HEK293T (cell line): ENCODE measurements around the gene CLDN24.

Source experiments
- CTCF ChIA-PET: fragments of 350-600 bp; formaldehyde crosslinking; extraction: SDS; loops from one replicate; lab custom pipeline; 2021; ENCODE audit warnings: antibody characterized with exemption, inconsistent platforms; lab: Yijun Ruan, JAX
- POLR2A ChIA-PET: fragments of 350-600 bp; formaldehyde crosslinking; extraction: SDS; loops from one replicate; lab custom pipeline; 2020; ENCODE audit warnings: antibody characterized with exemption, inconsistent platforms; lab: Yijun Ruan, JAX
- DNase-seq: peaks from one replicate; pipeline ENCODE4 v3.0.0; 2012; ENCODE audit warnings: mixed read lengths; ENCODE audit errors: extremely low spot score
- ARNT ChIP-seq: fragments of 450-650 bp; IDR thresholded peaks from 2 replicates; pipeline ENCODE4 v1.6.1; 2017; ENCODE audit warnings: mild to moderate bottlenecking
- BHLHE40 ChIP-seq: fragments of 450-650 bp; IDR thresholded peaks from 2 replicates; pipeline ENCODE4 v1.6.1; 2016; ENCODE audit warnings: mild to moderate bottlenecking, moderate library complexity, borderline replicate concordance
- CTBP1 ChIP-seq: fragments of 450-650 bp; IDR thresholded peaks from 2 replicates; pipeline ENCODE4 v1.6.1; 2016; ENCODE audit warnings: borderline replicate concordance
- ELF4 ChIP-seq: fragments of 450-650 bp; IDR thresholded peaks from 2 replicates; pipeline ENCODE4 v1.6.1; 2017; ENCODE audit warnings: antibody characterized with exemption
- FOXA1 ChIP-seq: fragments of 450-650 bp; IDR thresholded peaks from 2 replicates; pipeline ENCODE4 v1.6.1; 2016; ENCODE audit warnings: mild to moderate bottlenecking
- FOXK2 ChIP-seq: fragments of 450-650 bp; IDR thresholded peaks from 2 replicates; pipeline ENCODE4 v1.6.1; 2016; ENCODE audit warnings: mild to moderate bottlenecking
- FOXM1 ChIP-seq: fragments of 450-650 bp; IDR thresholded peaks from 2 replicates; pipeline ENCODE4 v1.6.1; 2017; ENCODE audit warnings: mild to moderate bottlenecking, borderline replicate concordance
- HDGF ChIP-seq: fragments of 450-650 bp; IDR thresholded peaks from 2 replicates; pipeline ENCODE4 v1.6.1; 2017; ENCODE audit warnings: antibody characterized with exemption, borderline replicate concordance
- L3MBTL2 ChIP-seq: fragments of 450-650 bp; conservative IDR thresholded peaks from 2 replicates; pipeline ENCODE4 v1.6.1; 2016; ENCODE audit warnings: mild to moderate bottlenecking
- LEF1 ChIP-seq: fragments of 450-650 bp; IDR thresholded peaks from 2 replicates; pipeline ENCODE4 v1.6.1; 2017; ENCODE audit warnings: mild to moderate bottlenecking, borderline replicate concordance
- NFRKB ChIP-seq: fragments of 450-650 bp; IDR thresholded peaks from 2 replicates; pipeline ENCODE4 v1.6.1; 2016; ENCODE audit warnings: mild to moderate bottlenecking, moderate library complexity
- SP1 ChIP-seq: fragments of 450-650 bp; IDR thresholded peaks from 2 replicates; pipeline ENCODE4 v1.6.1; 2017
- SUZ12 ChIP-seq: fragments of 450-650 bp; IDR thresholded peaks from 2 replicates; pipeline ENCODE4 v1.6.1; 2016; ENCODE audit warnings: mild to moderate bottlenecking
- TARDBP ChIP-seq: fragments of 450-650 bp; IDR thresholded peaks from 2 replicates; pipeline ENCODE4 v1.6.1; 2016
- ZNF384 ChIP-seq: fragments of 450-650 bp; IDR thresholded peaks from 2 replicates; pipeline ENCODE4 v1.6.1; 2016
- TF ChIP-seq, protein P1 (sequence below): fragments of 450-650 bp; IDR thresholded peaks from 2 replicates; pipeline ENCODE4 v1.6.1; 2016

Gene CLDN24

GRCh38 chr4:183322326-183322725 lies at the start of gene CLDN24:
Gene CLDN24 (minus strand): TSS chr4:183322426. CDS start chr4:183322426, 0 bp downstream.
- DNase-seq, result no peak
- ChIA-PET POLR2A (no interaction called here), CTCF (interaction anchor here (0.6 kb wide), 1 partner anchor 29 kb away, joined by 4 read pairs; no protein-coding TSS in a partner anchor)
- TF ChIP-seq, protein P1, sequence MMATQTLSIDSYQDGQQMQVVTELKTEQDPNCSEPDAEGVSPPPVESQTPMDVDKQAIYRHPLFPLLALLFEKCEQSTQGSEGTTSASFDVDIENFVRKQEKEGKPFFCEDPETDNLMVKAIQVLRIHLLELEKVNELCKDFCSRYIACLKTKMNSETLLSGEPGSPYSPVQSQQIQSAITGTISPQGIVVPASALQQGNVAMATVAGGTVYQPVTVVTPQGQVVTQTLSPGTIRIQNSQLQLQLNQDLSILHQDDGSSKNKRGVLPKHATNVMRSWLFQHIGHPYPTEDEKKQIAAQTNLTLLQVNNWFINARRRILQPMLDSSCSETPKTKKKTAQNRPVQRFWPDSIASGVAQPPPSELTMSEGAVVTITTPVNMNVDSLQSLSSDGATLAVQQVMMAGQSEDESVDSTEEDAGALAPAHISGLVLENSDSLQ, result no peak

DNA sequence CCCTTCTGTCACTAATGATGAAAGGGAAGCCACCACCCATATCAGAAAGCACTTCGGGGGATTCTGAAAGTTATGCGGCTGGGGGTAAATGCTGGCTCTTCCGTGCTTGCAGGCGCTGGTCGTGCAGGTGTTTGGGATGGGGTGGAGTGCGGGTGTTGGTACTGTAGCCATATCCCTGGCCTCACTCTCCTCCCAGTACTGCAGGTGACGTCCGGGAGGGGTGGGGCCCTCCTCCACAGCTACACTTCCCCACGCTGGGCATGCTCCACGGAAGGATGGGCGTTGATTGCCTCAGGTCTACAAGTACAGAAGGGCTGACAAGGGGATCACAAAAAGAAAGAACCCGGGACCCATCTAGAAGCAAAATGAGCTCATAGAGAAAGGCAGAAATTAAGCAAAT lies 48.6 kb upstream of the CLDN24 start:
- no peak for DNase-seq
- ChIA-PET POLR2A (no interaction called here), CTCF (interaction anchor here (1.1 kb wide), 1 partner anchor 115 kb away, joined by 3 read pairs; no protein-coding TSS in a partner anchor)
- TF ChIP-seq L3MBTL2 (no peak), SP1 (no peak), HDGF (no peak), BHLHE40 (no peak), TARDBP (no peak), NFRKB (no peak), ZNF384 (no peak), FOXA1 (no peak), SUZ12 (no peak), FOXM1 (no peak), ELF4 (no peak), ARNT (no peak), FOXK2 (no peak), CTBP1 (no peak), LEF1 (no peak)
- TF ChIP-seq, protein P1, result no peak

DNA sequence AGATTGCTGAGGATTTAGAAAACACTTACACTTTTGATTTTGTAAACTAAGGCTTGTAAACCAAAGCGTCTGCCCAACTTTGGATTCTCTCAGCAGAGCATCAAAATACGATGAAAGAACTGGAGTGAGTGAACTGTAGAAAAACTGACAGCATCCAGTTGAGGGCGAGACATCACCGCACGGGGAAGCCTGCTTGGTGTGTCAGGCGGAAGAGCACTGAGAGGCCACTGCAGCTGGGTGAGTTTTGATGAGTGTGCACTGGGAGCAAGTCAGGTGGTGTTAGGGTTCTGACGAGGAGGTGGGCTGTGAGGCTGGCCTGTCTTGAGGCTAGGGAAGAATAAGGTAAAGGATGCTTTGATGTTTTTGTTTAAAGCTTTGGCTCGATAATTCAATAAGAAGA lies 46.8 kb upstream of the CLDN24 start:
- TF ChIP-seq FOXA1 (no peak), SP1 (no peak), SUZ12 (no peak), ARNT (no peak), FOXK2 (no peak), CTBP1 (no peak), L3MBTL2 (no peak), HDGF (no peak), TARDBP (no peak), LEF1 (no peak), ZNF384 (no peak), BHLHE40 (no peak)
- TF ChIP-seq, protein P1, result no peak
- CTCF ChIA-PET, result no interaction called here
- no peak for DNase-seq
- POLR2A ChIA-PET, result no interaction called here

DNA sequence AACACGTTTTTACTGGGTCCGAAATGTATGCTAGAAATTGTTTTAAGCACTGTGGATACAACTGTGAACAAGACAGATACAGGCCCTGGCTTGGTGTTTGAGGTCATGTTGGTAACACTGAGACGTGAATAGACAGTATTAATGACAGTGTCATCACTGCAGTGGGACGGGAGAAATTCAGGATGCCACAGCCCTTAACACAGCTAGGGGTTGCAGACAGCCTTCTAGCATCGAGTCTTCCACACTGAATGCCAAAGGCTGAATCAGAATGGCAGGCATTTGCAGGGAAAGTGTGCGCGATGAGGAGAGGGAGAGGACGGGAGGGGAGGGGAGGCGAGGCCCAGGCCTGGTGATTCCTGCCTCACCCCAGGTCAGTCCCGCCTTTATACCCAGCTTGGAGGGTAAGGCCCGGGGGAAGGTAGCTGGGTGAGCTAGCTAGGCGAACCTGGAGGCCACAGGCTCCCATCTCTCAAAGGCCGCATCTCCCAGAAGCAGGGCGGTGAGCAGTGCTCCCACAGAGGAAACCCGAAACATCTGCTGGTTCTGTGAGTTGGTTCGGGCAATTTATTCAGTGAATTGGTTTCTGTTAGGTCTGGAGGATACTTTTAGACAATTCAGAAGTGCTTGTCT lies 44.1 kb upstream of the CLDN24 start:
- no peak for TF ChIP-seq L3MBTL2
- TF ChIP-seq HDGF, result no peak
- no peak for TF ChIP-seq BHLHE40
- TF ChIP-seq FOXA1, result no peak
- no peak for TF ChIP-seq NFRKB
- TF ChIP-seq ZNF384, result no peak
- TF ChIP-seq LEF1, result no peak
- no peak for TF ChIP-seq SP1
- TF ChIP-seq TARDBP, result no peak
- no peak for TF ChIP-seq FOXM1
- TF ChIP-seq FOXK2, result no peak
- no peak for TF ChIP-seq SUZ12
- TF ChIP-seq CTBP1, result no peak
- ChIA-PET CTCF (interaction anchor here (1.4 kb wide), 1 partner anchor 428 kb away, joined by 5 read pairs; no protein-coding TSS in a partner anchor), POLR2A (no interaction called here)
- DNase-seq, result no peak

- no peak for DNase-seq
- ChIA-PET POLR2A (no interaction called here), CTCF (no interaction called here)
- TF ChIP-seq HDGF (no peak), FOXA1 (no peak), ZNF384 (no peak), CTBP1 (no peak), NFRKB (no peak), L3MBTL2 (no peak)
- TF ChIP-seq, protein P1, result no peak
Observed at GRCh38 chr4:183364025-183364424, 41.8 kb upstream of the CLDN24 start.

DNA sequence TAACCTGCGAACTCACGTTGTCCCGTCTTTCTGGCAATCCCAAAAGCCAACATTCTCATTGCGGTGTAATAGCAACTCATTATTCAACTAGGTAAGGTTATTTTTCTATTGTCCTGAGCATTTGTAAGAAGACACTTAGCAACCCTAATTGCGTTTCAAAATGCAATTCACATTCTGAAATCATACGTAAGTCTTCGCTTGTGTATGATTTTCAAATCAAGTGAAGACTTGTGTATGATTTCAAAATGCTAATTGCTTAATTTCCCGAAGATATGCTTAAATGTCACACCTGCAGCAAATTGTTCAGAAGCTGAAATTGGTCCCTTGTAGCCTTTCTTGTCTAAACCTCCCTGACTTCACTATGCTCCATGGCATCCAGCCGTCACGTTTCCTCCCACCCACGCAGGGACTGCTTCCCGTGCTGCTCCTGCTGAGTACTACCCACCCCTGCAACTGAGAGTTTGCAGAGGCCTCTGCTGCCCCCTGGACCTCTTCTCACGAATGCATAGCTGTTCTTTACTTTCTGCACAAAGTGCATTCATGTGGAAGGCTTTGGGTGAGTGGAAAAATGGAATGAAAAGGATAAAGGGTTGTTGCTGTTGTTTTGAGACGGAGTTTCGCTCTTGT lies 40.8 kb upstream of the CLDN24 start:
- TF ChIP-seq ARNT, result no peak
- TF ChIP-seq NFRKB, result no peak
- TF ChIP-seq SUZ12, result no peak
- TF ChIP-seq L3MBTL2, result no peak
- TF ChIP-seq CTBP1, result no peak
- no peak for TF ChIP-seq FOXA1
- TF ChIP-seq FOXK2, result no peak
- TF ChIP-seq FOXM1, result no peak
- TF ChIP-seq, protein P1, result no peak
- no peak for TF ChIP-seq ZNF384
- DNase-seq, result no peak
- CTCF ChIA-PET, result interaction anchor here (0.6 to 0.7 kb wide), 2 partner anchors 42 to 180 kb away, joined by 3 read pairs; no protein-coding TSS in a partner anchor
- POLR2A ChIA-PET, result no interaction called here
